Stimulated activated CD8-positive, alpha-beta memory T cell treated with anti-CD3 and anti-CD28 coated beads, Interleukin-15, amount 100 ng/mL, for 4 hours (primary cell): ENCODE results near the gene DMBX1.

ENCODE experiments used
- DNase-seq, 2 donors: peaks; one replicate each; pipeline ENCODE4 v3.0.0-alpha.2; 2020; ENCODE audit warnings: low read depth in 2 of 2

DMBX1 gene

GRCh38 chr1:46525253-46525983, 35.8 kb downstream of the DMBX1 start:
- no peak for DNase-seq

- DNase-seq: no peak
Measured at GRCh38 chr1:46526013-46526690, 36.5 kb downstream of the DMBX1 start.

GRCh38 chr1:46526691-46527291, 37.2 kb downstream of the DMBX1 start:
- DNase-seq: no peak

- DNase-seq: peak; percentile 26 to 38
Measured at GRCh38 chr1:46527474-46528296, 38.0 kb downstream of the DMBX1 start.

- no peak for DNase-seq
Measured at GRCh38 chr1:46528297-46528955, 38.8 kb downstream of the DMBX1 start.

GRCh38 chr1:46529031-46529630, 39.5 kb downstream of the DMBX1 start:
- no peak for DNase-seq

GRCh38 chr1:46530311-46530710, 40.7 kb downstream of the DMBX1 start:
- no peak for DNase-seq

- DNase-seq: no peak
Measured at GRCh38 chr1:46530791-46531409, 41.3 kb downstream of the DMBX1 start.

GRCh38 chr1:46532095-46532494, 42.5 kb downstream of the DMBX1 start:
- DNase-seq: no peak

GRCh38 chr1:46532498-46533178, 43.0 kb downstream of the DMBX1 start:
- DNase-seq: peak; percentile 34 to 55

- peak in 1 of 2 donors; percentile 31 for DNase-seq
Measured at GRCh38 chr1:46533179-46533864, 43.7 kb downstream of the DMBX1 start.

- no peak for DNase-seq
Measured at GRCh38 chr1:46535063-46535462, 45.4 kb downstream of the DMBX1 start.

GRCh38 chr1:46536527-46536926, 46.9 kb downstream of the DMBX1 start:
- no peak for DNase-seq

- no peak for DNase-seq
Measured at GRCh38 chr1:46537651-46538050, 48.0 kb downstream of the DMBX1 start.

GRCh38 chr1:46538147-46538546, 48.5 kb downstream of the DMBX1 start:
- no peak for DNase-seq
